HL-60 (cell line): ENCODE measurements around the gene DENND1A.

Experiments used
- CTCF ChIP-seq: IDR thresholded peaks from one replicate; pipeline ENCODE4 v1.5.1; 2011; ENCODE audit warnings: low read length, control low read depth, inconsistent platforms; ENCODE audit not compliant: insufficient read depth
- POLR2AphosphoS5 ChIP-seq: IDR thresholded peaks from 2 replicates; pipeline ENCODE4 v1.6.1; 2012; ENCODE audit warnings: low read depth
- REST ChIP-seq: IDR thresholded peaks from 2 replicates; pipeline ENCODE4 v1.6.1; 2012; ENCODE audit warnings: low read depth; ENCODE audit not compliant: insufficient replicate concordance
- SPI1 ChIP-seq: IDR thresholded peaks from 2 replicates; pipeline ENCODE4 v1.6.1; 2012; ENCODE audit warnings: low read depth, mild to moderate bottlenecking, borderline replicate concordance

GRCh38 chr9:123814496-123814895 lies 115.4 kb downstream of the DENND1A start:
- TF ChIP-seq CTCF (no peak), POLR2AphosphoS5 (no peak), REST (no peak), SPI1 (no peak)
